GM10266 (cell line): ENCODE results near the gene ZBTB40.

Experiments used
- DNase-seq: peaks from one replicate; pipeline ENCODE4 v3.0.0; 2012; ENCODE audit errors: extremely low spot score
- CTCF ChIP-seq: IDR thresholded peaks from 2 replicates; pipeline ENCODE4 v1.5.1; 2012; ENCODE audit warnings: mild to moderate bottlenecking, low read depth; ENCODE audit not compliant: control insufficient read depth, insufficient read depth; ENCODE audit errors: missing control alignments

ZBTB40 gene

GRCh38 chr1:22447621-22448111 lies 4.0 kb upstream of the ZBTB40 start:
- DNase-seq = no peak
- TF ChIP-seq CTCF = no peak

GRCh38 chr1:22449636-22450035 lies 2.0 kb upstream of the ZBTB40 start:
- DNase-seq = no peak
- no peak for TF ChIP-seq CTCF

DNA sequence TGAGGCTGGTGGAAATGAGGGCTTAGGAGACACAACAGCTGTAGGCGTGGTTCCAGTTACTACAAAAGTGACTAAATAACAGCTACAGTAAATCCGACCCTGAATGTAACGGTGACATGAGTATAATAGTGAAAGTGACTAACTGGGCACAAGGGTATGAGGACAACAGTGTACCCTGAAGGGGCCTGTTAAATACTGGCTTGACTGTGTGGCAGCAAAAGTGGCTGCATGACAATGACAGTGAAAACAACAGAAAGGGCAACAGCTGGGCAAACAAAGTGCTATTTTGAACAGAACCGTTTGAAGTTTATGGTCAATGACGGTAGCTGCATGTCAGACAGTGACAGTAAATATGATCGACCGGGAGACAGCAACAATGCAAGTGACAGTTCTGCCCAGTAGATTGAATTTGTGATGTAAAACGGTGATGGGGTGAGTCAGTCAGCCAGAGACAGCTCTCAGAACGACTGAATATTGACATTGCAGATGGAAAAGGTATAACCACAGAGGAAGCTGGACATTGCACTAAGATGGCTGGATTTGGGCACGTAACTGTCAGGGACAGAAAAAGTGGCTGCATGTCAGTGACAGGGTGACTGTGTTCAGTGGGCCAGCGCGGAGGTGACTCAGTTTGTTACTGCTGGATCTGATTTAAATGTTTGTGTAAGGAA lies 1.2 kb upstream of the ZBTB40 start:
- TF ChIP-seq CTCF = no peak
- DNase-seq = no peak

- no peak for DNase-seq
- peak; percentile 18 for TF ChIP-seq CTCF
Measured at GRCh38 chr1:22452481-22452957, 868 bp downstream of the ZBTB40 start.

DNA sequence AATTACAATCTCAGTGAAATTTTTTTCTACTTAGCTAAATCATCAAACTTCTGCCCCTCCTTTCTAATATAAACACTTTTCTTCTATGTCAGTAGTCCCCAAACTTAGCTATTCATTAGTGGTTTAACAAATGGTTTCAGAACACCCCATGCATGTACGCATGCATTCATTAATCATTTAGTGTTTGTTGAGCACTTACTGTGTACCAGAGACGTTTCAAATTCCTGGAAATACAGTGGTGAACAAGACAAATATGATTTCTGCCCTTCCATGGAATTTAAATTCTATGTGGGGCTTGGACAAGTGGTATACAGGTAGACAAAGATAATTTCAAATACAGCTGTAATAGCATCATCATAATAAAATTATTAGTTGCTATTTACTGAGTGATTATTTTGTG lies 1.5 kb downstream of the ZBTB40 start:
- no peak for DNase-seq
- TF ChIP-seq CTCF = no peak

- DNase-seq = no peak
- TF ChIP-seq CTCF = no peak
Measured at GRCh38 chr1:22454476-22455056, 2.9 kb downstream of the ZBTB40 start.

GRCh38 chr1:22457345-22457744 lies 5.7 kb downstream of the ZBTB40 start:
- DNase-seq = no peak
- TF ChIP-seq CTCF = no peak
